H1 (cell line): Measurements from ENCODE around the gene OR6V1. TPM values are rescaled to one million over a fixed set of nuclear protein-coding genes. Genes with fewer than 3 reads are reported as not detected.

Source experiments
- CTCF ChIA-PET: fragments of 300-600 bp; sonication (Branson Sonifier 250); formaldehyde crosslinking; loops from one replicate; lab custom pipeline; 2021; ENCODE audit not compliant: partially characterized antibody; lab: Charles Lee
- POLR2A ChIA-PET: fragments of 300-600 bp; sonication (Branson Sonifier 250); formaldehyde crosslinking; loops from one replicate; lab custom pipeline; 2021; ENCODE audit warnings: inconsistent platforms; ENCODE audit not compliant: partially characterized antibody; lab: Charles Lee
- DNase-seq, 2 experiments: peaks; one replicate each; pipeline versions ENCODE4 v3.0.0 to v3.0.0-alpha.2; 2010 to 2022; ENCODE audit warnings: low spot score in 2 of 2, low read depth in 1 of 2, mixed read lengths in 1 of 2
- FAIRE-seq: peaks from 2 replicates; lab custom pipeline; 2011; peaks lifted over from hg19 to GRCh38; lab: Jason Lieb, UNC
- H2AFZ ChIP-seq: 2 replicates; pipeline ENCODE4 v1.8.1; 2012; ENCODE audit warnings: low read length, inconsistent platforms
- H2AK5ac ChIP-seq: 2 replicates; pipeline ENCODE4 v1.6.1; 2013; ENCODE audit warnings: low read depth, low read length
- H2BK120ac ChIP-seq: replicated peaks from 2 replicates; pipeline ENCODE3; 2013; ENCODE audit warnings: low read depth, low read length, inconsistent platforms
- H2BK12ac ChIP-seq: 2 replicates; pipeline ENCODE4 v1.6.1; 2013; ENCODE audit warnings: low read depth, low read length
- H2BK15ac ChIP-seq: 2 replicates; pipeline ENCODE4 v1.6.1; 2013; ENCODE audit warnings: low read length
- H2BK20ac ChIP-seq: 2 replicates; pipeline ENCODE4 v1.6.1; 2013; ENCODE audit warnings: low read length
- H2BK5ac ChIP-seq: 2 replicates; pipeline ENCODE4 v1.6.1; 2013; ENCODE audit warnings: low read depth, low read length
- H3K14ac ChIP-seq: 2 replicates; pipeline ENCODE4 v1.6.1; 2013; ENCODE audit warnings: inconsistent platforms; ENCODE audit not compliant: insufficient read length
- H3K18ac ChIP-seq: 2 replicates; pipeline ENCODE4 v1.6.1; 2013; ENCODE audit warnings: low read length; ENCODE audit errors: extremely low read depth
- H3K23ac ChIP-seq: 2 replicates; pipeline ENCODE4 v1.6.1; 2013; ENCODE audit warnings: inconsistent platforms; ENCODE audit not compliant: insufficient read length
- H3K23me2 ChIP-seq: 2 replicates; pipeline ENCODE4 v1.6.1; 2013; ENCODE audit warnings: low read depth, low read length
- H3K27ac ChIP-seq: 2 replicates; pipeline ENCODE4 v1.6.1; 2011; ENCODE audit warnings: low read depth, low read length, inconsistent platforms
- H3K27me3 ChIP-seq, 4 experiments: replicated peaks in 1 of 4; 1 replicate in 1 of 4; 2 replicates in 3 of 4; pipeline versions ENCODE4 v1.6.1 to v1.8.1; 2011 to 2013; ENCODE audit warnings: low read length in 3 of 4, mild to moderate bottlenecking in 3 of 4, inconsistent platforms in 2 of 4, mixed read lengths in 2 of 4, moderate library complexity in 1 of 4; ENCODE audit not compliant: control insufficient read depth in 3 of 4, insufficient read depth in 3 of 4; ENCODE audit errors: extremely low read depth in 1 of 4
- H3K36me3 ChIP-seq, 4 experiments: 2 replicates each; pipeline versions ENCODE4 v1.6.1 to v1.8.1; 2011 to 2013; ENCODE audit warnings: mild to moderate bottlenecking in 4 of 4, low read length in 3 of 4, moderate library complexity in 2 of 4, control low read depth in 1 of 4, inconsistent platforms in 1 of 4; ENCODE audit not compliant: insufficient read depth in 4 of 4, control insufficient read depth in 2 of 4
- H3K4ac ChIP-seq: replicated peaks from 2 replicates; pipeline ENCODE3; 2013; ENCODE audit warnings: low read length, low read depth, mixed read lengths, inconsistent platforms; ENCODE audit not compliant: insufficient read length
- H3K4me1 ChIP-seq, 4 experiments: replicated peaks in 1 of 4; 1 replicate in 1 of 4; 2 replicates in 3 of 4; pipeline versions ENCODE4 v1.6.1 to v1.8.1; 2011 to 2013; ENCODE audit warnings: low read length in 3 of 4, inconsistent platforms in 2 of 4, mixed read lengths in 1 of 4; ENCODE audit not compliant: insufficient read depth in 4 of 4, control insufficient read depth in 3 of 4
- H3K4me2 ChIP-seq, 2 experiments: 2 replicates each; pipeline versions ENCODE4 v1.6.1 to v1.8.1; 2011 to 2013; ENCODE audit warnings: low read depth in 2 of 2, low read length in 2 of 2, control low read depth in 1 of 2, inconsistent platforms in 1 of 2, mild to moderate bottlenecking in 1 of 2; ENCODE audit not compliant: insufficient read depth in 1 of 2
- H3K4me3 ChIP-seq, 4 experiments: fragments of 200-600, 300-600 bp in 1 of 4; sonication (generic), shearing (Covaris generic), sonication (Bioruptor Twin) in 1 of 4; 2 replicates each; pipeline versions ENCODE4 v1.5.1 to v1.8.1; 2011 to 2016; ENCODE audit warnings: low read length in 4 of 4, low read depth in 3 of 4, control low read depth in 2 of 4, inconsistent platforms in 2 of 4, mild to moderate bottlenecking in 2 of 4, mixed read lengths in 1 of 4, moderate library complexity in 1 of 4; ENCODE audit not compliant: insufficient read depth in 2 of 4; ENCODE audit errors: extremely low read depth in 1 of 4
- H3K56ac ChIP-seq: replicated peaks from 2 replicates; pipeline ENCODE3; 2013; ENCODE audit warnings: low read depth, mild to moderate bottlenecking, mixed read lengths, low read length, inconsistent platforms; ENCODE audit not compliant: insufficient read length
- H3K79me1 ChIP-seq: 2 replicates; pipeline ENCODE4 v1.6.1; 2013; ENCODE audit warnings: low read depth, low read length, control low read depth
- H3K79me2 ChIP-seq, 2 experiments: 2 replicates each; pipeline versions ENCODE4 v1.6.1 to v1.8.1; 2012 to 2013; ENCODE audit warnings: low read length in 2 of 2, mild to moderate bottlenecking in 2 of 2, inconsistent platforms in 1 of 2; ENCODE audit not compliant: insufficient read depth in 2 of 2, control insufficient read depth in 1 of 2
- H3K9ac ChIP-seq, 4 experiments: replicated peaks in 1 of 4; 1 replicate in 1 of 4; 2 replicates in 3 of 4; pipeline versions ENCODE4 v1.6.1 to v1.8.1; 2011 to 2013; ENCODE audit warnings: low read depth in 3 of 4, low read length in 3 of 4, control low read depth in 2 of 4, mild to moderate bottlenecking in 2 of 4, moderate library complexity in 2 of 4, inconsistent platforms in 1 of 4; ENCODE audit errors: extremely low read depth in 1 of 4
- H3K9me3 ChIP-seq, 2 experiments: 2 replicates each; pipeline versions ENCODE4 v1.6.1 to v1.8.1; 2012 to 2013; ENCODE audit warnings: mild to moderate bottlenecking in 2 of 2, moderate library complexity in 2 of 2, control low read depth in 1 of 2, inconsistent platforms in 1 of 2, low read depth in 1 of 2, low read length in 1 of 2, mixed read lengths in 1 of 2; ENCODE audit not compliant: insufficient read depth in 2 of 2
- H4K20me1 ChIP-seq, 2 experiments: replicated peaks in 1 of 2; 2 replicates each; pipeline versions ENCODE3 to v1.8.1; 2011 to 2013; ENCODE audit warnings: inconsistent platforms in 2 of 2, low read length in 2 of 2, mild to moderate bottlenecking in 1 of 2; ENCODE audit not compliant: insufficient read depth in 2 of 2, control insufficient read depth in 1 of 2
- H4K5ac ChIP-seq: 2 replicates; pipeline ENCODE4 v1.6.1; 2013; ENCODE audit warnings: low read length, low read depth, mixed read lengths, inconsistent platforms; ENCODE audit not compliant: insufficient read length
- H4K8ac ChIP-seq: 2 replicates; pipeline ENCODE4 v1.8.0; 2013; ENCODE audit warnings: mild to moderate bottlenecking, moderate library complexity, low read length, inconsistent platforms; ENCODE audit not compliant: insufficient read depth; ENCODE audit errors: extremely low read depth
- H4K91ac ChIP-seq: replicated peaks from 2 replicates; pipeline ENCODE3; 2013; ENCODE audit warnings: low read length, mixed read lengths, inconsistent platforms; ENCODE audit not compliant: insufficient read length
- CBX5 ChIP-seq: fragments of 300-800, 300-1000 bp; sonication (generic); IDR thresholded peaks from 2 replicates; pipeline ENCODE4 v1.7.1; 2016; ENCODE audit warnings: antibody characterized with exemption, low read length, low read depth
- CTCF ChIP-seq, 3 experiments: IDR thresholded peaks; 1 replicate in 2 of 3; 2 replicates in 1 of 3; pipeline versions ENCODE4 v1.5.1 to v1.6.1; 2011; ENCODE audit warnings: low read length in 3 of 3, mild to moderate bottlenecking in 3 of 3, inconsistent platforms in 2 of 3, low read depth in 1 of 3, moderate library complexity in 1 of 3; ENCODE audit not compliant: insufficient read depth in 1 of 3; ENCODE audit errors: control extremely low read depth in 1 of 3
- GABPA ChIP-seq: IDR thresholded peaks from 2 replicates; pipeline ENCODE4 v1.6.1; 2011; ENCODE audit warnings: mild to moderate bottlenecking, low read length, moderate library complexity, borderline replicate concordance; ENCODE audit not compliant: insufficient read depth
- KDM1A ChIP-seq: fragments of 200-600, 300-600 bp; sonication (generic); IDR thresholded peaks from 2 replicates; pipeline ENCODE4 v1.7.1; 2016; ENCODE audit warnings: mild to moderate bottlenecking, low read length, borderline replicate concordance
- NRF1 ChIP-seq: IDR thresholded peaks from 2 replicates; pipeline ENCODE4 v1.6.1; 2011; ENCODE audit warnings: mild to moderate bottlenecking, low read depth, low read length, improper control_type of control experiment
- TAF1 ChIP-seq: IDR thresholded peaks from 2 replicates; pipeline ENCODE4 v1.6.1; 2011; ENCODE audit warnings: mild to moderate bottlenecking, low read depth, low read length
- ZNF274 ChIP-seq: IDR thresholded peaks from 2 replicates; pipeline ENCODE4 v1.7.0; 2012; ENCODE audit warnings: low read length, borderline replicate concordance; ENCODE audit errors: extremely low read depth
- WGBS, 2 experiments: shearing (Covaris generic) in 1 of 2; methylation state at CpG; one replicate each; pipeline versions ENCODE4 v1.1.6 to v1.1.7; 2013 to 2015; ENCODE audit warnings: low lambda C conversion rate in 2 of 2, mixed read lengths in 2 of 2, inconsistent platforms in 1 of 2, low coverage in 1 of 2, missing lambda C conversion rate in 1 of 2; ENCODE audit not compliant: insufficient replicate concordance in 2 of 2, insufficient coverage in 1 of 2, insufficient read length in 1 of 2; ENCODE audit errors: extremely low coverage in 1 of 2, missing lambda C conversion rate in 1 of 2; 5-methylcytosine and 5-hydroxymethylcytosine counted together
- polyA plus RNA-seq, 7 experiments: library from polyadenylated mRNA; depleted of rRNA in 3 of 7; stranded (reverse) in 5 of 7; unstranded in 2 of 7; fragments of >200 nt in 5 of 7; fragments of 200-250 nt in 2 of 7; gene quantifications; 1 replicate in 5 of 7; 2 replicates in 1 of 7; 4 replicates in 1 of 7; pipeline versions ENCODE4 v1.2.1 to v1.2.3, GENCODE V29; 2011 to 2013; ENCODE audit warnings: missing spikeins in 2 of 7, mixed read lengths in 2 of 7
- total RNA-seq: library from RNA; stranded (reverse); fragmentation: NEBNext Ultra II Directional; extraction: Animal tissue kit (Norgen Biotek cat#: 25700); gene quantifications from 2 replicates; pipeline ENCODE4 v1.2.1, GENCODE V29; 2021

Gene OR6V1
- total and polyA plus RNA-seq, 2 of the 8 experiments (the other 6 are each of a cell fraction or from before 2014, with no cell fraction given): not detected

- H3K4me2 ChIP-seq: no peak overlapping the region
- H3K14ac ChIP-seq: no peak overlapping the region
- H3K9ac ChIP-seq: no peak overlapping the region
Observed at GRCh38 chr7:143013473-143013872, 38.7 kb upstream of the OR6V1 start.

More at GRCh38 chr7:143013473-143013872, 38.7 kb upstream of the OR6V1 start:
- Histone ChIP-seq H3K23ac (no peak overlapping the region), H3K23me2 (no peaks in the 10 kb centered on the region), H2BK20ac (no peak overlapping the region), H3K4ac (no peak overlapping the region), H3K36me3 (no peaks in the 10 kb centered on the region), H3K4me3 (no peak overlapping the region), H3K27me3 (no peaks in the 10 kb centered on the region), H3K18ac (no peak overlapping the region), H3K79me2 (no peaks in the 10 kb centered on the region), H4K20me1 (no peaks in the 10 kb centered on the region), H4K91ac (no peak overlapping the region), H3K27ac (no peak overlapping the region), H3K4me1 (peaks cover 0 to 3% (median 0%) of the 10 kb centered on the region in 4 experiments; a peak in 1 of 7 replicates), H2BK120ac (no peak overlapping the region), H3K79me1 (no peaks in the 10 kb centered on the region), H2BK15ac (no peak overlapping the region), H4K5ac (no peak overlapping the region), H3K9me3 (no peaks in the 10 kb centered on the region), H2BK5ac (no peak overlapping the region), H3K56ac (no peak overlapping the region), H4K8ac (no peak overlapping the region), H2BK12ac (no peak overlapping the region), H2AK5ac (no peak overlapping the region), H2AFZ (no peak overlapping the region)
- CTCF ChIA-PET: interaction anchor here (1.6 to 19.0 kb wide), 3 partner anchors 11 to 206 kb away, joined by 5 to 480 read pairs (median 24); partner anchors contain the start of gene TAS2R40
- POLR2A ChIA-PET: interaction anchor here (0.6 kb wide), 1 partner anchor 361 kb away, joined by 3 read pairs; no protein-coding TSS in a partner anchor
- no peak for FAIRE-seq
- no peak for DNase-seq
- WGBS, 2 experiments: 93% methylated on average over 1 of the region's 1 CpG; no CpG with 5 or more reads in 1 of the 2 experiments
- TF ChIP-seq NRF1 (no peak), TAF1 (no peak), CTCF (IDR thresholded peaks at IDR 0.05; ENCODE audit: control extremely low read depth in 1 of 3, insufficient read depth in 1 of 3, low read depth in 1 of 3, low read length in 3 of 3) (no peak), ZNF274 (no peak), GABPA (no peak), KDM1A (no peak), CBX5 (no peak)
